Thymus (tissue), 11 donors: ENCODE data around the gene COL23A1. TPM values are rescaled to one million over a fixed set of nuclear protein-coding genes. Genes with fewer than 3 reads are reported as not detected.

Source experiments
- DNase-seq, 9 donors: peaks; one replicate each; pipeline ENCODE4 v3.0.0-alpha.2; 2013; ENCODE audit warnings: low spot score in 9 of 9, low read depth in 6 of 9, missing footprints in 1 of 9
- H3K27ac ChIP-seq, 2 donors: one replicate each; pipeline ENCODE4 v1.5.1; 2013; ENCODE audit warnings: control low read depth in 1 of 2, low read depth in 1 of 2, low read length in 1 of 2, mild to moderate bottlenecking in 1 of 2, moderate library complexity in 1 of 2
- H3K27me3 ChIP-seq, 2 donors: one replicate each; pipeline ENCODE4 v1.5.1; 2013; ENCODE audit warnings: low read length in 1 of 2; ENCODE audit not compliant: control insufficient read depth in 2 of 2, insufficient read depth in 1 of 2
- H3K36me3 ChIP-seq, 2 donors: one replicate each; pipeline ENCODE4 v1.5.1; 2013; ENCODE audit warnings: low read length in 1 of 2, mild to moderate bottlenecking in 1 of 2, moderate library complexity in 1 of 2; ENCODE audit not compliant: control insufficient read depth in 2 of 2, insufficient read depth in 2 of 2
- H3K4me1 ChIP-seq, 2 donors: one replicate each; pipeline ENCODE4 v1.5.1; 2013; ENCODE audit warnings: low read length in 2 of 2; ENCODE audit not compliant: control insufficient read depth in 2 of 2, insufficient read depth in 2 of 2
- H3K4me3 ChIP-seq, 2 donors: one replicate each; pipeline ENCODE4 v1.5.1; 2013; ENCODE audit warnings: low read length in 2 of 2, control low read depth in 1 of 2, mild to moderate bottlenecking in 1 of 2
- H3K9me3 ChIP-seq, 2 donors: one replicate each; pipeline ENCODE4 v1.5.1; 2013; ENCODE audit warnings: low read length in 1 of 2, mild to moderate bottlenecking in 1 of 2; ENCODE audit not compliant: control insufficient read depth in 2 of 2, insufficient read depth in 1 of 2
- WGBS: extraction: QIAGEN DNeasy Blood & Tissue Kit; methylation state at CpG from one replicate; pipeline ENCODE4 v1.1.7; 2013; 5-methylcytosine and 5-hydroxymethylcytosine counted together
- polyA plus RNA-seq: library from polyadenylated mRNA; stranded (reverse); fragments of 200-250 nt; gene quantifications from one replicate; pipeline ENCODE4 v1.2.3, GENCODE V29; 2013
- total RNA-seq: library from RNA; stranded (reverse); fragments of 120-200 nt; gene quantifications from one replicate; pipeline ENCODE4 v1.2.4, GENCODE V29; 2013
- donor health status: healthy.

COL23A1 gene
- total and polyA plus RNA-seq, 2 donors: 1.5 to 2.6 TPM

DNA sequence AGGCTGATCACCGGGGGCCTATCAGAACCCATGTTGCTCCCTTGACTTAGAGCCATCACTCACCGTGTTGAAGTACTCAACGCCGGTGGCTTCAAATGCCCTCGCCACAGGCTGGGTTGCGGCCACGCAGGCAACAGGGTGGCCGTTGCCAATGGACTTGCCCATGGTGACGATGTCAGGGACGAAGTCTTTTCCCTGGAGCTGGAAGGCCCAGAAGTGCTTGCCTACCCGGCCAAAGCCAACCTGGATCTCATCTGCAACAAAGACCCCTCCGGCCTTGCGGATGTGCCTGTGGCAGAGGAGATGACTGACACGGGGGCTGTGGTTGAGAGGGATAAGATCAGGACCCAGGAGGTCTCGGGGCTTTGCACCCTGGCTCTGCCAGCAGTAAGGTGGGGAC is 367.9 kb downstream of the COL23A1 start:
- Histone ChIP-seq H3K4me1 (peaks cover 0 to 3% of the 10 kb centered on the region in 2 donors), H3K4me3 (no peak overlapping the region), H3K36me3 (peaks cover 39 to 57% of the 10 kb centered on the region in 2 donors), H3K9me3 (no peaks in the 10 kb centered on the region), H3K27ac (no peak overlapping the region), H3K27me3 (no peaks in the 10 kb centered on the region)
- WGBS: 98% methylated on average over 15 of the region's 15 CpGs
- no peak for DNase-seq

DNA sequence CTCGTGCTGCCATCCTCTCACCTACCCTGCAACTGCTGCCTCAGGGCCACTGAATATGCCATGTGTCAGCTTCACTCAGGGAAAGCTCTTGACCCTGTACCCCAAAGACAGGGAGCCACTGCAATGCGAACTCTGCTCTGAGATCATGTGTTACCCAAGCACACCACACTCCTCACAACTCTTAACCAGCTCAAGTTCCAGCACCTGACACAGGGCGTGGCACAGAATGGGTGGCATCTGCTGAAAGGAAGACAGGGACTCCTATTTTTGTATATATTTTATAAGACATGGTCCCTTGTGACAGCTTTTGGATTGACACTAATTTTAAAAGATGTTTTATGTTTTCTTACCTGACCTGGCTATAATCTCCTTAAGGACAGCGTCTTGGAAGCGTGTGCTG is 368.3 kb downstream of the COL23A1 start:
- peaks cover 35 to 54% of the 10 kb centered on the region in 2 donors for H3K36me3 ChIP-seq
- peaks cover 0 to 3% of the 10 kb centered on the region in 2 donors for H3K4me1 ChIP-seq
- H3K27me3 ChIP-seq: no peaks in the 10 kb centered on the region
- WGBS: 79% methylated on average over 5 of the region's 5 CpGs
- H3K27ac ChIP-seq: no peak overlapping the region
- no peak for DNase-seq
- no peaks in the 10 kb centered on the region for H3K9me3 ChIP-seq
- no peak overlapping the region for H3K4me3 ChIP-seq

DNA sequence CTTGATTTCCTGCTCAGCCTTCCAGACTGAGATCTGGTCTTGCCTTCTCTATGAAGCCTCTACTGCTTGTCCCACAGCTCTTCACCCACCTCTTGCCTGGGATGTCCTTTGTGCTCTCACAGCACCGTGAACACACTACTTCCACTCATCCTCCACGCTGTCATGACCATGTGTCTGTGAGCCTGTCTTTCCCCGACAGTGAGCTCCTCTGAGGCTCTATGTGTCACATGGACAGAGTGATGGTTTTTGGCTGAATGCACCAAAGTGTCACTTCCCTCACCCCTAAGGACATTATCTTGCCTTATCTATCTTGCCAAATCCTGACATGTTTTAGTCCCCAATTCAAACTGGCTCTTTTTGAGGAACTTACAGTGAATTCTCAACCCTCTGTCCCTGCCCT is 368.9 kb downstream of the COL23A1 start:
- Histone ChIP-seq H3K4me3 (no peak overlapping the region), H3K9me3 (no peaks in the 10 kb centered on the region), H3K4me1 (peaks cover 0 to 3% of the 10 kb centered on the region in 2 donors), H3K27me3 (no peaks in the 10 kb centered on the region), H3K36me3 (peaks cover 33 to 57% of the 10 kb centered on the region in 2 donors), H3K27ac (no peak overlapping the region)
- 94% methylated on average over 3 of the region's 3 CpGs for WGBS
- no peak for DNase-seq

DNA sequence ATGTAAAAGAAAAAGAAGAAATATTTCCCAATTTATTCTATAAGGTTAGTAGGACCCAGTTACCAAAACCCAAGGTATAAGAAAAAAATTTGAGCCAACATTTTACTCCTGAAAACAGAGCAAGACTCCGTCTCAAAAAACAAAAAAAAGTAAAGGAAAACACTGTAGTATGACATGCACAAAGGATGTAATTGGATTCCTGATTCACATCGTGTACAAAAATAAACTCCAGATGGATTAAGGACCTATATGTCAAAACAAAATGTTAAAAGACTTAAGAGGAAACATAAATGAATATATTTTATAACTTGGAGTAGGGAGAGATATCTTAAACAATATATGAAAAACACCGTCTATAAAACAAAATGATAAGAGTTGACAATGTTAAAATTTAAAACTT is 371.4 kb downstream of the COL23A1 start:
- DNase-seq: no peak
- H3K27ac ChIP-seq: no peak overlapping the region
- no peaks in the 10 kb centered on the region for H3K27me3 ChIP-seq
- WGBS: 96% methylated on average over 3 of the region's 3 CpGs
- H3K4me1 ChIP-seq: no peaks in the 10 kb centered on the region
- no peaks in the 10 kb centered on the region for H3K9me3 ChIP-seq
- H3K36me3 ChIP-seq: peaks cover 48 to 66% of the 10 kb centered on the region in 2 donors
- no peak overlapping the region for H3K4me3 ChIP-seq

DNA sequence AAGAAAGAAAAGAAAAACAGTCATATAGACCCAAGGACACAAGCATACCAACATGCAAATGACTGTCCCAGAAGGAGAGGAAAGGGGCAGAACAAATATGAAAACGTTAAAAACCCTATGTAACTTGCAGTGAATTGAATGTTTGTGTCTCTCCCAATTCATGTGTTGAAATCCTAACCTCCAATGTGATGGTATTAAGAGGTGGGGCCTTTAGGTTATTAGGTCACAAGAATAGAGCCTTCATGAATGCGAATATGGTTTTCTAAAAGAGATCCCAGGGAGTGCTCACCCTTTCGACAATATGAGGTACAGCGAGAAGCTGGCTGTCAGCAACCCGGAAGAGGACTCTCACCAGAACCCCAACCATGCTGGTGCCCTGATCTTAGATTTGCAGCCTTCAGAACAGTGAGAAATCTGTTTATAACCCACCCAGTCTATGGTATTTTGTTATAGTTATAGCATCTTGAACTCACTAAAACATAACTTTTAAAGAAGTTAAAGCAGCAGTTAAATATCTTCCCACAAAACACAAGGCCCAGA is 371.9 kb downstream of the COL23A1 start:
- Histone ChIP-seq H3K4me1 (no peaks in the 10 kb centered on the region), H3K27ac (no peak overlapping the region), H3K4me3 (no peak overlapping the region), H3K36me3 (peaks cover 53 to 66% of the 10 kb centered on the region in 2 donors), H3K27me3 (no peaks in the 10 kb centered on the region), H3K9me3 (no peaks in the 10 kb centered on the region)
- no peak for DNase-seq
- 95% methylated on average over 5 of the region's 5 CpGs for WGBS

DNA sequence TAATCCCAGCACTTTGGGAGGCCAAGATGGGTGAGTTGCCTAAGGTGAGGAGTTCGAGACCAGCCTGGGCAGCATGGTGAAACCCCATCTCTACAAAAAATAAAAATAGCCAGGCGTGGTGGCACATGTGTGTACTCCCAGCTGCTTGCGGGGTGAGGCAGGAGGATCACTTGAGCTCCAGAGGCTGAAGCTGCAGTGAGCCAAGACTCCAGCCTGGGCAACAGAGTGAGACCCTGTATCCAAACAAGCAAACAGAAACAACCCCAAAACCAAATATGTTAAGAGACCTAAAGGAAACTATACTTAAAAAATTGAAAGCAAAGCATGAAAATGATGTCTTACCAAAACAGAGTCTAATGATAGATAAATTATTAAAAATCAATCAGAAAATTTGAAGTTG is 373.4 kb downstream of the COL23A1 start:
- no peak overlapping the region for H3K27ac ChIP-seq
- no peaks in the 10 kb centered on the region for H3K4me1 ChIP-seq
- no peak overlapping the region for H3K4me3 ChIP-seq
- DNase-seq: no peak
- no peaks in the 10 kb centered on the region for H3K27me3 ChIP-seq
- WGBS: 96% methylated on average over 3 of the region's 3 CpGs
- peaks cover 57 to 67% of the 10 kb centered on the region in 2 donors for H3K36me3 ChIP-seq
- no peaks in the 10 kb centered on the region for H3K9me3 ChIP-seq

DNA sequence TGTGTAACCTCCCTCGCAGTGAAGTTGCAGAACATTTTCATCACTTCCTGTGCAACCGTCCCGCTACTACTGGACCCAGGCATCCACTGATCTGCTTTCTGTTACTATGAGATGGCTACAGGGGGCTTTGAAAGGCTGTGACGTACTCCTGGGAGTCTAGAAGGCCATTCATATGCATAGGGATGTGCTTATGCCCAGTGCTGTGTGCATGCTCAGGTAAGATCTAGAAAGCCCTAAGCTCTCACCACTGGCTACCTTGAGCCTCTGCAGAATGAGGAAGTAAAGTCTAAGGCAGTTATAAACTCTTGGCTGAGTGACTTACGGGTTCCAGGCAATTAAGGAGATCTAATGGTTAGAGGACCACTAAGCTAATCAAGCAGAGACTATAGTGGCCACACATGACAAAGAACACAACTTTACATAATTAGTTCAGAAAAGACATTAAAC is 374.1 kb downstream of the COL23A1 start:
- whole genome bisulfite sequencing: 92% methylated on average over 5 of the region's 5 CpGs
- no peak overlapping the region for H3K4me3 ChIP-seq
- no peak overlapping the region for H3K27ac ChIP-seq
- no peaks in the 10 kb centered on the region for H3K9me3 ChIP-seq
- H3K27me3 ChIP-seq: no peaks in the 10 kb centered on the region
- no peak for DNase-seq
- H3K36me3 ChIP-seq: peaks cover 57 to 67% of the 10 kb centered on the region in 2 donors
- H3K4me1 ChIP-seq: no peaks in the 10 kb centered on the region

DNA sequence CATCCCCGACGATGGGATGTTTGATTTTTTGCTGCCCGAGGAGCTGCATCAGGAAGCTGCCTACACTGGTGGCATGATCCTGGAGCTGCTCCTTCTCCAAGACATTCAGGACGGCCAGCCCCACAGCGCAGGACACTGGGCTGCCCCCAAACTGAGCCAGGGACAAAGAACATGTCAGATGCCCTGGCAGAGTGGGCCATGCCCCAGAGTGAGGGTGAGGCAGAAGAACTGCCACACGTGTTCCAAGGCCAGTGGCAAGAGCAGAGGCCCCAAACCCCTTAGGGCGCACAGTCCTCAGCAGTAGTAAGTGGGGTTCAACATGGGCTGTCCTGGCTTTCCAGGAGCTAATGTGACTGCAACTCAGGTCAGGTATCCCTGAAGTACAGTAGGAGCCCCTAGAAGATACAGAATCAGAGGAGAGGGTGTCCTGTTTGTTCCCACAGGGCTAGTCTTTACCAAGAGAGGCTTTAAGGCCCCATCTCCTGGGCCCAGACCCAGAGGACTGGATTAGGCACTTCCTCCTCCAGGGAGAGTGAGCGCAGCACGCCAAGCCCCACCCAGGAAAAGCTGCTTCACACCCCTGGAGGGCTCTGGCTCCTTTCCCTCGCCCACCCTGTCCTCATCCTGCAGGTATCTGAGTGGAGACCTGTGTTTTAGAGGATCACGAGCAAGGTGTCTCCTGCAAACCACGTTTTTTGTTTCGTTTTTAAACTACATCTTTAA is 374.8 kb downstream of the COL23A1 start:
- Histone ChIP-seq H3K27ac (no peak overlapping the region), H3K4me1 (no peaks in the 10 kb centered on the region)
- DNase-seq: no peak

DNA sequence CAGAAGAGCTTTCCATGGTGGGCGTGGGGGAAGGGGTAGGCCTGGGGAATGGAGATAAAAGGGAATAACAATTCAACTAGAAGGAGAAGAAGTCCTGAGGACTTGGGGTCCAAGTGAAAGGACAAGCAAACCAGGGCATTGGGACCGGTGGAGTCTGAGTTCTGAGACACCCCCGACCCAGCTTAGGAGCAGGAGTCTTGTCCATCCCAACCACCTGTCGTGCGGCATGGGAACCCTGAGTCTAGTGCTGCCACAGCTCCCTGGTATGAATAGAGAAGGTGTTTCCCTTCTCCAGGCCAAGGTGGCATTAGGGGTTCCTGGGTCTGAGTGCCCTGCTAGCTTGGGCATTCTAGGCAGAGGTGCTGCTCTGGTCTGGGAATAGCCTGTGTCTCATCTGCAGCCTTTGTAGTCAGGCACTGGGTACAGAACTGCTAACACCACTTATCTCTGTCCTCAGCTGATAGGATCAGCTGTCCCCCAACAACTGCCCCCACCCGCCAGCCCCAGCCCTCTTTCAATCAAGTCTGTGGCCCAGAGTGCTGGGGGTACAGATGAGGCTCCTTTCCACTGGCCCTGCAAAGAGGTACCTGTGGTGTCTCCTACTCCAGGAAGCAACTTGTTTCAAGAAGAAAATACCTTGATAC is 375.9 kb downstream of the COL23A1 start:
- H3K27me3 ChIP-seq: no peaks in the 10 kb centered on the region
- H3K9me3 ChIP-seq: no peaks in the 10 kb centered on the region
- H3K4me3 ChIP-seq: no peak overlapping the region
- peaks cover 71 to 81% of the 10 kb centered on the region in 2 donors for H3K36me3 ChIP-seq
- 98% methylated on average over 6 of the region's 6 CpGs for WGBS
- no peak overlapping the region for H3K27ac ChIP-seq
- H3K4me1 ChIP-seq: no peaks in the 10 kb centered on the region
- DNase-seq: no peak

More for the DNA sequence above, 374.8 kb downstream of the COL23A1 start:
- Histone ChIP-seq H3K4me3 (no peak overlapping the region), H3K9me3 (no peaks in the 10 kb centered on the region), H3K36me3 (peaks cover 63 to 70% of the 10 kb centered on the region in 2 donors), H3K27me3 (no peaks in the 10 kb centered on the region)
- 95% methylated on average over 13 of the region's 13 CpGs for WGBS
